Fibroblast of peridontal ligament (primary cell): Measurements from ENCODE around the gene NRP1.

Experiments
- DNase-seq: peaks from one replicate; pipeline ENCODE4 v3.0.0-alpha.2; 2010; ENCODE audit errors: extremely low read depth

NRP1 gene

DNA sequence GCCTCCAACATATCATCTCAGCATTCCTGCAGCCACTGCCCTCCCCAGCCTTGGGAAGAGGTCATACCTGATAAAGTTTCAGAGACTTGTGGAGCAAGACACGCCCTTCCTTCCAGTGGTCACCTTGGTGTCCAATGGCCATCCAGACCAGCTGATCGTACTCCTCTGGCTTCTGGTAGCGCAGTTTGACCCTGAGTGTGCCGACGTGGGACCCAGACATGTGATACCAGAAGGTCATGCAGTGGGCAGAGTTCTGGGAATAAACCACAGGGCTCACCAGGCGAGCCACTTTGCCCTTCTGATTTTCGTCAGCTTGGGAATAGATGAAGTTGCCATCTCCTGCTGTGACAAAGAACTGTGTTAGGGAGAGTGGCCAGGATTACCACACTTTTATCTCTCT is 148.3 kb downstream of the NRP1 start:
- no peak for DNase-seq

DNA sequence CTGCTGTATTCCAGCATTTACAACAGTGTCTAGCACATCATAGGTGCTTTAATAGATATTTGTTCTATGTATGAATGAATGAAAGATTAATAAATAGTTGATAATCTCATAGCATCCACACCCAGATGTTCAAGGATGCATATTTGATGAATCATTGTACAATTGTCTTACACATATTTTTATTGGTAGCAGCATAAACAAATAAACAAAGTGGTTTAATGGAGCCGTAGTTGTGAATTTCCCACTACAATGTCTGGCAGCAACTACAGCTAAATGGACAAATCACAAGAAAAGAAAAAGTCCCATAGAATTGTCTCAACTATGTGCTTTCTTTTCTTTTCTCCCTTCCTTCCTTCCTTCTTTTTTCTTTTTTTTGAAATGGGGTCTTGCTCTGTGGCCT is 150.8 kb downstream of the NRP1 start:
- DNase-seq, result no peak

DNA sequence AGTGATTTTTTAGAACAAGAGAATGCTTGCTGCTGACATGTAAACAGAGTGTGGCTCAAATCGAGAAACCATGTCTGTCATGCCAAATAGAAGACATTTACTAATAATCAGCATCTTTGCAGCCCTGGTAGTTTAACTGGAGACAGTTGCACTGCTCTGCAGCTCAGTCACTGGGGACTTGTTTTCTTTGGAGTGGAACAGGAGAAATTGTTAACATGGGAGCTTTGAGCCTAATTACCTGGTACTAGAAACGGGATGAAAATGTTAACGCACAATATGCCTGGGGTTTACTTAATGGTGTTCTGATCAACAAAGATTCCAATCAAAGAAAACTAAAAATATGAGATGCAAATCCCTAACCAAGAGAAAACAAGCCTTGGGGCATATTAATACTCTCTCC is 153.5 kb downstream of the NRP1 start:
- no peak for DNase-seq

- no peak for DNase-seq
These were observed 154.1 kb downstream of the NRP1 start for GRCh38 chr10:33180390-33180789.

GRCh38 chr10:33179067-33179466 is 155.4 kb downstream of the NRP1 start:
- peak; percentile 78 for DNase-seq

DNA sequence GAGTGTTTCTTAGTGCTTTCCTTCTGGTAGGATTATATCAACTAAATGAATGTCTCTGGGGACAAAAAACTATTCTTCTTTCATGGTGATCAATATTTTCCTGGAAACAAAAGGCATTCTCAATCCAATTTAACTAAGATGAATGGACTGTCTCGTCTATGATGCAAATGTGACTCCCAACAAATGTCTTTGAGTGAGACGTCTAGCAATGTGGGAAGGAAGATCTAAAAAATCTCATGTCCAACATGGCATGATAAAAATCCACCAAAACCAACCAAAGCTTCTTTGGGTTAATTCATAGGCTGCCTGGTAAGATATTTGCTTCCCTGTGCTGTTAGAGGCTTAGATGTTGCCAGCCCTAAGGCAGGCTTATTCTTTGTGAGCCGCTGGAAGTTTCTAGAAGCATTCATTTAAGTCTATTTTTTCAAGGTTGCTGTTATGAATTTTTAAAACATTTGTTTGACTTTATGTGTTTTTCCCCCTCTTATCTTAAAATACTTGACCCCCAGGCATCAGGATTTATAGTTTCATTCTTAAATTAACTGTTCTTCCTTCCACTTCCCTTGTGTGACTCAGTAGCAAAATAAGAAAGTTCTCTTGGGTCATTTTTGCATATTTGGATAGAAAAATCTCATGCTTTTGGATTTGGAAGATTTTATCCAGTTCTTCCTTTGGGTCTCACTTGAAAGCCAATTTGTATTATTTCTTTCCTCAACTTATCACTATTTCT is 156.3 kb downstream of the NRP1 start:
- no peak for DNase-seq

- no peak for DNase-seq
These were observed 157.8 kb downstream of the NRP1 start for GRCh38 chr10:33176688-33177087.

DNA sequence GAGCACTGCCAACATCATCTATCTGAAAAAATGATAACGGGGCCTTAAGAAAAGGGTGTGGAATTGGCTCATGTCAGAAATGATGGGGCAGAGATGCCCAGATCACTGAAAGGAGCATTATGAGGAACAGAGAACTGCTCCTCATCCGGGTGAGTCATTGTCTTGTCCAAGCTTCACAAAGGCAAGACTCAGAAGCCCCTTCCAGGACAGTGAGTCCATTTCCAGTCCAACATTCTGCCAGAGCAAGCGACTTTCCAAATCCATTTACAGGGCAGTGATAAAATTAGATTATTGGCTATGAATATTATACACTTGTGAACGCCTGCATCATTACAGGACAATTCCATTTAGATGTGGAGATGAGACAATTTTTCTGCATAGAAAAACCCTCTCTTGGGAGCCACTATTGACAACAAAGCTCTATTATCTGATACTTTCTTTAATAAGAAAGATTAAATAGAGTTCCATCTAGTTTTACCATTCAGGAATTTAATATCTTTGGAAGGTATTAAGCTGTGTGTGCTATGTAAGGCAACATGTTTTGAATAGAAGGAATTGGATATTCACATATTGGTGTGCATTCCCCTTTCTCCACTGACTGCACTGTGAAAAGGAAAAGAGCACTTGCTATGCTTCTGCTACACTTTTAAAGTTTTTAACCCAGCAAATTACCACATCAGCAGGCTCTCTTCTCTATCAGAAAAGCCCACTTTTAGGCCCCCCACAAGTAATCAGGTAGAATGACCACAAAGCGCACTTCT is 159.6 kb downstream of the NRP1 start:
- DNase-seq, result no peak

DNA sequence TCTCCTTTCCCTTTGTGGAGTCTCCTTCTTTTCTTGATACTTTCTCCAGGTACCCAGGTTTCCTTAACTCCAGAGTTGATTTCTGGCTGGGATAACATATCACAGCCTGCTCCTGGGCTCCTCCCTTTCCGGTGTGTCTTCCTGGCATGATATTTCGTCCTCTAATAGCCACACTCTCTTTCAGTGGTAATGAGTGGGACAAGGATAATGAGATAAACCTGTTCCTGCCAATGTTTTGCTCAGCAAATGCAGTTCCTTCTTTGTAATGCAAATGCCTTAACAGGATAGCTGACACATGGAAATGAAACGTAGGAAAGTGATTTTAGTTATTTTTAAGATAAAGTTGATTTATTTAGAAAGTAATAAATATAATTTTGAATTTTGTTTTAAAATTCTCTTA is 168.6 kb downstream of the NRP1 start:
- no peak for DNase-seq

DNA sequence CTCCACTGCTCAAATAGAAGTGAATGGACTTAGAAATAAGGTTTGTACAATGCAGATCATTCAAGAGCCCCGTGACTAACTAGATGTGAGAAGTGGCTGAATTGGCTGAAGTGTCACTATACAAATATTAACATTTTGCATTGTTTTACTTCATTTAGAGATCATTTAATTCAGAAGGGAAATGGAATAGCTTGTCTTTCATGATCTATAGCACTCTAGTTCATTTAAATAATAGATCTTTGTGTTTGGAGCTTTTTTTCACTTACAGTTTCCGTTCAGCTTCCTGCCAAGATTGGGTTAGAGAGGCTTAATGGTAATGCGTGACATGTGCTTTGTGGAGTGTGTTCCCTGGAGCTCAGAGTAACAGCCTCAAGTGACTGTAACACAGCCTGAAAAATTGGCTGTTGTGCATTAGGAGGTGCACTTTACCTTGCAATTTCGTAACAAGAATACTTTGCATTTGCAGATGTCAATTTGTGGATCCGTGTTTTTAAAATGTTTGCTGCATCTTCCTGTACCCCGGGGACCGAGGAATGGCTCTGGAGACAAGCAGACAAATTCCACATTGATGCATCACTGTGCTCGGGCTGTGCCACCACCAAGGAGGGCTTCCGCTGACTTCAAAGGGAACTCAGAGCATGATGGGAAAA is 170.3 kb downstream of the NRP1 start:
- no peak for DNase-seq

DNA sequence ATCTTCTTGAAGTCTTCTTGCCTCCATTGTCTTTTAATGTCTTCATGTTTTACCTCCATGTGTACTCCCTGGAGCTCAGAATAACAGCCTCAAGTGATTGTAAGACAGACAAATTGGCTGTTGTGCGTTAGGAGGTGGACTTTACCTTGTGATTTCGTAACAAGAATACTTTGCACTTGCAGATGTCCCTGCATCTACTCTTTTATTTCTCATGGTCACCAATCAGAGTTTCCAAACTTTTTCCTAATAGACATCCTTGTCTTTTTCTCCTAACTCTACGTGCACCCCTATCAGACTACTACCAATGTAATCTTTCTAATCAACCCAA is 172.3 kb downstream of the NRP1 start:
- no peak for DNase-seq

DNA sequence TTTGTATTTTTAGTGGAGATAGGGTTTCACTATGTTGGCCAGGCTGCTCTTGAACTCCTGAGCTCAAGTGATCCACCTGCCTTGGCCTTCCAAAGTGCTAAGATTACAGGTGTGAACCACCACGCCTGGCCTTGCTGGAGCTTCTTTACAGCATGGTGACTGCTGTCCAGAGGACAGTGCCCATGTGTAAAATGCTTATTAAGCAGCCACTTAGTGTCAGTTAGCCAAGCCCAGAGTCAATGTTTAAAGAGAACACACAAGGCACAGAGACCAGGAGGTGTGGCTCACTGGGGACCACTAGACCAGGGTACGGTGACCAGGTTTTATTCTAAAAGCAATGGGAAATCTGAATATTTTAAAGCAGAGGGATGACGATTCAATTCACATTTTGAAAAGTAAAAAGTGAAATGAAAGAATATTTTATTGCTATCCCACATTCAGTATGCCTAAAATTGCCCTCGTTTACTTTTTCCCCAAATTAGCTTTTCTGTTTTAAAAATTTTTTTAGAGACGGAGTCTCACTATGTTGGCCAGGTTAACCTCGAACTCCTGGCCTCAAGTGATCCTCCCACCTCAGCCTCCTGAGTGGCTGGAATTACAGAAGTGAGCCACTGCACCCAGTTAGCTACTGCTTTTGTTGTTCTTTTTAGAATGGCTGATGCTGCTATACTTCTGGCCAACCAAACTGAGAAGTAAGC is 172.8 kb downstream of the NRP1 start:
- no peak for DNase-seq

- DNase-seq, result no peak
These were observed 174.3 kb downstream of the NRP1 start for GRCh38 chr10:33160151-33160550.

- peak; percentile 64 for DNase-seq
These were observed 177.4 kb downstream of the NRP1 start for GRCh38 chr10:33157103-33157502.

DNA sequence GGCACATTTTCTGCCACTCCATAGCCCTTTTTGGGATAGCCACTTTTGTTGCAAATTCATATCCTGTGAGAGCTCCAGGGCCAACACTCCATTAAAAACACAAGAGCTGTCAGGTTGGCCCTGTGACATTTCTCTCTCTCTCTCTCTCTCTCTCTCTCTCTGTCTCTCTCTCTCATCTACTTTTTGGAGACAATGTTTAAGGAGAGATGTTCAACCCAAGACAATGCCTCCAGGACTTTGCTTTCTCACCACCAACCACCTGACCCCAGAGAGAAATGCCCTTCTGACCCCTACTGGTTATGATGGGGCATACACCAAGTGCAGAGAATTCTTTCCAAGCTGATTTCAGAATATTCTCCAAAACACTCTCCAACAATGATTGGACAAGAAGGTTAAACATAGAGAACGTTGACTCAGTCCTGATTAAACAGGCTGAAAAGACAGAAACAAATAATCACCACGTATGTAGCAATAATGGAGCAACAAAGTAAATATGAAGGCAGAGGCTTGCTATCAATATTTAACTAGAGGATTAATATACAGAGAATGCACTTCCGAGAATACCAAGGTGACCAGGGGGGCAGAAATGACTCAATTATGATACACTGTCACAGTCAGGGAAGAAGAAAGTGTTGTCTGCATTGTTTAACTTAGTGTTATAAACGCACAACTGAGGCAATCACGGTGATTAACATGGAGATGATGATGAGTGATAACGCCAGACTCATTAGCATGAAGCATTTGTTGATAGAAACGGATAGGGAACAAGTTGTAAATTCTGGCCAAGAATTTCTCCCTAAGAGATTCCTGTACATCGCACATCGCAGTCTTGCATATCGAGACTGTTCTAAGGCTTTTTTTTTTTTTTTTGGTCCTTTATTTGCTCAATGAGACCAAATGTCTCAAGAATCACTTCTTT is 178.5 kb downstream of the NRP1 start:
- DNase-seq, result peak; percentile 89

DNA sequence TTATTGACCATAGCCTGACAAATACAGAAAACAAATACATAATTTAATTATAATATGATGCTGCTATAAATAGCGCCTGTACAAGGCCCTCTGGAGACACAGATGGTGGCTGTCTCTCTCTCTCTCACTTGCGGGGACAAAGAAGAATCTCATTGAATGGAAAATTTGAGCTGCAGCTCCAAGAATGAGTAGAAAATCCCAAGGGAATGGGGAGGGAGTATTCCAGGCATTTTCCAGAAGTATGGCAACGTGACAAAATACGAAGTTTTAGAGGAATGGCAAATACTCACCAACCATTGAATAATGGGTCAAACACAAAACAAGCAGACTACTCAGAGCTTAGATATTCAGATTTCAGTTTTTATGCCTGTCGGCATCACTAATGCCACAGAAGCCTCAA is 179.9 kb downstream of the NRP1 start:
- DNase-seq, result peak; percentile 87

DNA sequence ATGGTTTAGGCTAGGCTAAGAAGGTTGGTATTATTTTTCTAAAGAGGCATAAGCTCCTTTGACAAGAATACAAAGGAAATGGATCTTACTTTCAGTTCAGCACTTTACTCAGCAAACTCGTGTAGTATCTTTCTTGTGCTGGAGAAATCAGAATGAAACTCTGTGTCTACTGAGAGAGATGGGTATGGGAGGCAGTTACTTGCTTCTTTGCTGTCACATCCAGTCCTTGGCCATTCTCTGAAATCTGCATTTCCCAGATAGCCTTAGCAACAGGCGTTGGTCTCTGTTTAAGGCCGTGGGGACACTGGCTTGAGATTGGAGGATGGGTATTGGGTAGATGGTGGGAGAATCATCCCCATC is 180.5 kb downstream of the NRP1 start:
- DNase-seq, result no peak

- no peak for DNase-seq
These were observed 181.1 kb downstream of the NRP1 start for GRCh38 chr10:33153251-33153967.

GRCh38 chr10:33152750-33153149 is 181.7 kb downstream of the NRP1 start:
- no peak for DNase-seq

- DNase-seq, result no peak
These were observed 182.3 kb downstream of the NRP1 start for GRCh38 chr10:33152146-33152545.

- DNase-seq, result no peak
These were observed 183.1 kb downstream of the NRP1 start for GRCh38 chr10:33151344-33151864.
